Ureter (tissue), 1 donor: ENCODE measurements around the gene TRIM16. TPM values are rescaled to one million over a fixed set of nuclear protein-coding genes. Genes with fewer than 3 reads are reported as not detected.
"Not testable (repeated sequence)": the region's sequence is repeated elsewhere in the genome, so short reads cannot be mapped to it uniquely, and the experiment has no call there.

Source experiments
- DNase-seq: peaks from one replicate; pipeline ENCODE4 v3.0.0-alpha.2; 2020; ENCODE audit warnings: low spot score
- total RNA-seq: library from RNA; stranded (reverse); gene quantifications from one replicate; pipeline ENCODE4 v1.2.4, GENCODE V29; 2023
- donor health status: DM: yes; HTN: yes; CAD: no.

Gene TRIM16
- total RNA-seq, result 68.6 TPM

GRCh38 chr17:15683824-15684478, at the start of gene TRIM16:
Gene TRIM16, minus strand, starts transcription at chr17:15684311. Its CDS starts 32,702 bp downstream, at chr17:15651609.
- peak; percentile 82 for DNase-seq

GRCh38 chr17:15733174-15733789, 49.2 kb upstream of the TRIM16 start:
- DNase-seq, result not testable (repeated sequence)

GRCh38 chr17:15731900-15732299, 47.8 kb upstream of the TRIM16 start, which contains the start of gene TBC1D26:
Gene TBC1D26, plus strand, starts transcription at chr17:15732283. Its CDS starts 3,066 bp downstream, at chr17:15735349.
- DNase-seq, result not testable (repeated sequence)

- DNase-seq, result not testable (repeated sequence)
Measured at GRCh38 chr17:15730535-15730934, 46.4 kb upstream of the TRIM16 start.

GRCh38 chr17:15716601-15717563, 32.8 kb upstream of the TRIM16 start:
- DNase-seq, result not testable (repeated sequence)

- DNase-seq, result not testable (repeated sequence)
Measured at GRCh38 chr17:15708879-15709278, 24.8 kb upstream of the TRIM16 start.

GRCh38 chr17:15704813-15705212, 20.7 kb upstream of the TRIM16 start:
- DNase-seq, result not testable (repeated sequence)

- not testable (repeated sequence) for DNase-seq
Measured at GRCh38 chr17:15704239-15704638, 20.1 kb upstream of the TRIM16 start.

- DNase-seq, result not testable (repeated sequence)
Measured at GRCh38 chr17:15699937-15700336, 15.8 kb upstream of the TRIM16 start.

- DNase-seq, result peak; percentile 99
Measured at GRCh38 chr17:15699413-15699924, 15.4 kb upstream of the TRIM16 start, which contains the start of gene ZNF286A. Gene ZNF286A, plus strand, starts transcription at chr17:15699752. Its CDS starts 578 bp downstream, at chr17:15700330.

- not testable (repeated sequence) for DNase-seq
Measured at GRCh38 chr17:15698967-15699366, 14.9 kb upstream of the TRIM16 start.

GRCh38 chr17:15687494-15687893, 3.4 kb upstream of the TRIM16 start:
- not testable (repeated sequence) for DNase-seq

- not testable (repeated sequence) for DNase-seq
Measured at GRCh38 chr17:15683135-15683534, 976 bp downstream of the TRIM16 start.

- not testable (repeated sequence) for DNase-seq
Measured at GRCh38 chr17:15675991-15676390, 8.1 kb downstream of the TRIM16 start.

- not testable (repeated sequence) for DNase-seq
Measured at GRCh38 chr17:15674640-15675039, 9.5 kb downstream of the TRIM16 start.

GRCh38 chr17:15669526-15669925, 14.6 kb downstream of the TRIM16 start:
- not testable (repeated sequence) for DNase-seq

- no peak for DNase-seq
Measured at GRCh38 chr17:15663691-15664090, 20.4 kb downstream of the TRIM16 start.

- DNase-seq, result no peak
Measured at GRCh38 chr17:15663176-15663575, 20.9 kb downstream of the TRIM16 start.

GRCh38 chr17:15662681-15663080, 21.4 kb downstream of the TRIM16 start:
- DNase-seq, result no peak

GRCh38 chr17:15660077-15660476, 24.0 kb downstream of the TRIM16 start:
- no peak for DNase-seq

GRCh38 chr17:15659663-15660062, 24.4 kb downstream of the TRIM16 start:
- no peak for DNase-seq

- no peak for DNase-seq
Measured at GRCh38 chr17:15659236-15659635, 24.9 kb downstream of the TRIM16 start.
